Measurements from ENCODE around the gene RPS27L.

DNA sequence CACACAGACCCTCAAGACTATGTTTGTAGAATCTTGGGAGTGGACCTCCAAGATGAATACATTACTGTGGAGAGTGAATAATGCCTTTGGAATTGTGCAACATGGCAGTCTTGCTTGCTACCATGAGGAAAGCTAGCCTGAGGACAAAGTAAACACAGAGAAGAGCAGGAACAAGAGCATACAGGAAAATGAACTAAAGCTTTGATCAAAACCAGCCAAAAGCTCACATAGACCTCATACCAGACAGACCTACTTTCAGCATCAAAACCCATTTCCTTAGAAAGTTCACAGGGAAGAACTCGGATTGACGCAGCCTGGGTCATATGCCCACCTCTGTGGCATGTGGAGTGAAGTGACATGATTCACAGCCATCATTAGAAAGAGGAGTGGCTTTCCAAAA lies 28.8 kb upstream of the RPS27L start:
- no peak for TF ChIP-seq EZH2phosphoT487 (IDR thresholded peaks at IDR 0.05; ENCODE audit: borderline replicate concordance, low read depth, low read length)
- TF ChIP-seq, protein P1, sequence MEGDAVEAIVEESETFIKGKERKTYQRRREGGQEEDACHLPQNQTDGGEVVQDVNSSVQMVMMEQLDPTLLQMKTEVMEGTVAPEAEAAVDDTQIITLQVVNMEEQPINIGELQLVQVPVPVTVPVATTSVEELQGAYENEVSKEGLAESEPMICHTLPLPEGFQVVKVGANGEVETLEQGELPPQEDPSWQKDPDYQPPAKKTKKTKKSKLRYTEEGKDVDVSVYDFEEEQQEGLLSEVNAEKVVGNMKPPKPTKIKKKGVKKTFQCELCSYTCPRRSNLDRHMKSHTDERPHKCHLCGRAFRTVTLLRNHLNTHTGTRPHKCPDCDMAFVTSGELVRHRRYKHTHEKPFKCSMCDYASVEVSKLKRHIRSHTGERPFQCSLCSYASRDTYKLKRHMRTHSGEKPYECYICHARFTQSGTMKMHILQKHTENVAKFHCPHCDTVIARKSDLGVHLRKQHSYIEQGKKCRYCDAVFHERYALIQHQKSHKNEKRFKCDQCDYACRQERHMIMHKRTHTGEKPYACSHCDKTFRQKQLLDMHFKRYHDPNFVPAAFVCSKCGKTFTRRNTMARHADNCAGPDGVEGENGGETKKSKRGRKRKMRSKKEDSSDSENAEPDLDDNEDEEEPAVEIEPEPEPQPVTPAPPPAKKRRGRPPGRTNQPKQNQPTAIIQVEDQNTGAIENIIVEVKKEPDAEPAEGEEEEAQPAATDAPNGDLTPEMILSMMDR (conservative IDR thresholded peaks at IDR 0.05; ENCODE audit: low read length): no peak
